Ovary (tissue), 3 donors: Measurements from ENCODE around the gene RPL37.

Source experiments
- POLR2A ChIP-seq: fragments of 450-650 bp; IDR thresholded peaks from one replicate; pipeline ENCODE4 v1.6.1; 2017; ENCODE audit warnings: antibody characterized with exemption, mild to moderate bottlenecking, moderate library complexity
- TF ChIP-seq, protein P1 (sequence below), 3 donors: fragments of 450-650 bp in 2 of 3; fragments of 200-600 bp in 1 of 3; IDR thresholded peaks; one replicate each; pipeline versions ENCODE4 v1.5.1 to v1.8.0; 2016 to 2022; ENCODE audit warnings: antibody characterized with exemption in 3 of 3, mild to moderate bottlenecking in 1 of 3
- donor health status: DM: no; HTN: no; CAD: no.

- TF ChIP-seq, protein P1, sequence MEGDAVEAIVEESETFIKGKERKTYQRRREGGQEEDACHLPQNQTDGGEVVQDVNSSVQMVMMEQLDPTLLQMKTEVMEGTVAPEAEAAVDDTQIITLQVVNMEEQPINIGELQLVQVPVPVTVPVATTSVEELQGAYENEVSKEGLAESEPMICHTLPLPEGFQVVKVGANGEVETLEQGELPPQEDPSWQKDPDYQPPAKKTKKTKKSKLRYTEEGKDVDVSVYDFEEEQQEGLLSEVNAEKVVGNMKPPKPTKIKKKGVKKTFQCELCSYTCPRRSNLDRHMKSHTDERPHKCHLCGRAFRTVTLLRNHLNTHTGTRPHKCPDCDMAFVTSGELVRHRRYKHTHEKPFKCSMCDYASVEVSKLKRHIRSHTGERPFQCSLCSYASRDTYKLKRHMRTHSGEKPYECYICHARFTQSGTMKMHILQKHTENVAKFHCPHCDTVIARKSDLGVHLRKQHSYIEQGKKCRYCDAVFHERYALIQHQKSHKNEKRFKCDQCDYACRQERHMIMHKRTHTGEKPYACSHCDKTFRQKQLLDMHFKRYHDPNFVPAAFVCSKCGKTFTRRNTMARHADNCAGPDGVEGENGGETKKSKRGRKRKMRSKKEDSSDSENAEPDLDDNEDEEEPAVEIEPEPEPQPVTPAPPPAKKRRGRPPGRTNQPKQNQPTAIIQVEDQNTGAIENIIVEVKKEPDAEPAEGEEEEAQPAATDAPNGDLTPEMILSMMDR (IDR thresholded peaks at IDR 0.05): no peak
- no peak for TF ChIP-seq POLR2A
Measured at GRCh38 chr5:40827188-40827977, 7.6 kb downstream of the RPL37 start.
